Smooth muscle cell (in vitro differentiated cells): Measurements from ENCODE around the gene IQCF2. TPM values are rescaled to one million over a fixed set of nuclear protein-coding genes. Genes with fewer than 3 reads are reported as not detected.

Source experiments
- DNase-seq: peaks from one replicate; lab custom pipeline; 2025; ENCODE audit not compliant: unreplicated experiment; lab: John Stamatoyannopoulos, UW
- H2AFZ ChIP-seq: fragments of 200-600 bp; sonication (generic); 2 replicates; pipeline ENCODE4 v1.6.0; 2016; ENCODE audit warnings: antibody characterized with exemption, low read depth, mild to moderate bottlenecking
- H3F3A ChIP-seq: fragments of 200-600 bp; sonication (generic); 2 replicates; pipeline ENCODE4 v1.6.0; 2017; ENCODE audit warnings: antibody characterized with exemption, low read depth
- H3K27ac ChIP-seq: fragments of 200-600 bp; sonication (generic); 2 replicates; pipeline ENCODE4 v1.5.1; 2016; ENCODE audit warnings: low read depth, mild to moderate bottlenecking
- H3K27me3 ChIP-seq: fragments of 200-600 bp; sonication (generic); 2 replicates; pipeline ENCODE4 v1.6.1; 2016; ENCODE audit warnings: low read depth, mild to moderate bottlenecking
- H3K36me3 ChIP-seq: fragments of 200-600 bp; sonication (generic); 2 replicates; pipeline ENCODE4 v1.5.1; 2016; ENCODE audit warnings: low read depth
- H3K4me1 ChIP-seq: fragments of 200-600 bp; sonication (generic); 2 replicates; pipeline ENCODE4 v1.5.1; 2016; ENCODE audit warnings: low read depth
- H3K4me2 ChIP-seq: fragments of 200-600 bp; sonication (generic); 2 replicates; pipeline ENCODE4 v1.6.0; 2016; ENCODE audit warnings: mild to moderate bottlenecking
- H3K4me3 ChIP-seq: fragments of 200-600 bp; sonication (generic); 2 replicates; pipeline ENCODE4 v1.5.1; 2016; ENCODE audit warnings: mild to moderate bottlenecking
- H3K79me2 ChIP-seq: fragments of 200-600 bp; sonication (generic); 2 replicates; pipeline ENCODE4 v1.6.0; 2016; ENCODE audit warnings: low read depth, mild to moderate bottlenecking
- H3K9ac ChIP-seq: fragments of 200-600 bp; sonication (generic); 2 replicates; pipeline ENCODE4 v1.6.0; 2016; ENCODE audit warnings: low read depth
- H3K9me3 ChIP-seq: fragments of 200-600 bp; sonication (generic); replicated peaks from 2 replicates; pipeline ENCODE4 v1.5.1; 2016; ENCODE audit warnings: low read depth
- H4K20me1 ChIP-seq: fragments of 200-600 bp; sonication (generic); 2 replicates; pipeline ENCODE4 v1.6.0; 2016; ENCODE audit warnings: low read depth
- WGBS: methylation state at CpG from one replicate; pipeline ENCODE4 v1.1.7; 2016; ENCODE audit warnings: low lambda C conversion rate; 5-methylcytosine and 5-hydroxymethylcytosine counted together
- polyA plus RNA-seq: library from polyadenylated mRNA; unstranded; fragments of >200 nt; fragmentation: Nextera tagmentation; extraction: Ambion mirVana; gene quantifications from 2 replicates; pipeline ENCODE4 v1.2.1, GENCODE V29; 2016
- total RNA-seq: library from RNA; depleted of rRNA; stranded (reverse); fragments of >200 nt; gene quantifications from 2 replicates; pipeline ENCODE4 v1.2.3, GENCODE V29; 2014
- TF ChIP-seq, protein P1 (sequence below): fragments of 200-600 bp; sonication (generic); IDR thresholded peaks from 2 replicates; pipeline ENCODE4 v1.5.1; 2017; ENCODE audit warnings: borderline replicate concordance, mild to moderate bottlenecking, antibody characterized with exemption; ENCODE audit not compliant: insufficient read depth, poor library complexity, severe bottlenecking

IQCF2 gene
- total and polyA plus RNA-seq, 2 experiments from 2014 or later: not detected

DNA sequence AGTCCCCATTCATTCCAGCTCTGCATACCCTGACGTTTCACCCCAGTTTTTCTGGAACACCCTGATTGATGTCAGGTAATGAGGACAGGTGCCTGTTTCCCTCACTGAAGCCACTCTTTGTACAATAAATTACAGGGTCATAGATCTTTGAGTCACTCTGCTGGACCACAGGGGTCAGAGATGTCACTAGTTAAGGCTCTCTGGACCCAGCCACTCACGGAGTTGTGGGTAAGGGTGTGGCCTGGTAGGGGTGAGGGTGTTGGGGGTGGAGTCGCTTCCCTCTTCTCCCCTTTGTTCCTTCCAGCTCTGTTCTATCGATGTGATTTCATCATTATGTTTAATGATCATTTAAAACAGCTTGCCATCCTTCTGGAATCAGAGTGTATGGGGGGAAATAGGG is 13.5 kb downstream of the IQCF2 start:
- Histone ChIP-seq H3K36me3 (no peaks in the 10 kb centered on the region), H3K4me2 (no peak overlapping the region), H3K4me1 (no peaks in the 10 kb centered on the region), H3K4me3 (no peak overlapping the region), H3K9me3 (no peaks in the 10 kb centered on the region), H3K9ac (no peak overlapping the region), H2AFZ (no peak overlapping the region), H3K27ac (no peak overlapping the region), H4K20me1 (no peaks in the 10 kb centered on the region), H3K27me3 (no peaks in the 10 kb centered on the region), H3F3A (no peaks in the 10 kb centered on the region), H3K79me2 (no peaks in the 10 kb centered on the region)
- TF ChIP-seq, protein P1, sequence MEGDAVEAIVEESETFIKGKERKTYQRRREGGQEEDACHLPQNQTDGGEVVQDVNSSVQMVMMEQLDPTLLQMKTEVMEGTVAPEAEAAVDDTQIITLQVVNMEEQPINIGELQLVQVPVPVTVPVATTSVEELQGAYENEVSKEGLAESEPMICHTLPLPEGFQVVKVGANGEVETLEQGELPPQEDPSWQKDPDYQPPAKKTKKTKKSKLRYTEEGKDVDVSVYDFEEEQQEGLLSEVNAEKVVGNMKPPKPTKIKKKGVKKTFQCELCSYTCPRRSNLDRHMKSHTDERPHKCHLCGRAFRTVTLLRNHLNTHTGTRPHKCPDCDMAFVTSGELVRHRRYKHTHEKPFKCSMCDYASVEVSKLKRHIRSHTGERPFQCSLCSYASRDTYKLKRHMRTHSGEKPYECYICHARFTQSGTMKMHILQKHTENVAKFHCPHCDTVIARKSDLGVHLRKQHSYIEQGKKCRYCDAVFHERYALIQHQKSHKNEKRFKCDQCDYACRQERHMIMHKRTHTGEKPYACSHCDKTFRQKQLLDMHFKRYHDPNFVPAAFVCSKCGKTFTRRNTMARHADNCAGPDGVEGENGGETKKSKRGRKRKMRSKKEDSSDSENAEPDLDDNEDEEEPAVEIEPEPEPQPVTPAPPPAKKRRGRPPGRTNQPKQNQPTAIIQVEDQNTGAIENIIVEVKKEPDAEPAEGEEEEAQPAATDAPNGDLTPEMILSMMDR: no peak
- no peak for DNase-seq
- WGBS: 74% methylated on average over 4 of the region's 4 CpGs

DNA sequence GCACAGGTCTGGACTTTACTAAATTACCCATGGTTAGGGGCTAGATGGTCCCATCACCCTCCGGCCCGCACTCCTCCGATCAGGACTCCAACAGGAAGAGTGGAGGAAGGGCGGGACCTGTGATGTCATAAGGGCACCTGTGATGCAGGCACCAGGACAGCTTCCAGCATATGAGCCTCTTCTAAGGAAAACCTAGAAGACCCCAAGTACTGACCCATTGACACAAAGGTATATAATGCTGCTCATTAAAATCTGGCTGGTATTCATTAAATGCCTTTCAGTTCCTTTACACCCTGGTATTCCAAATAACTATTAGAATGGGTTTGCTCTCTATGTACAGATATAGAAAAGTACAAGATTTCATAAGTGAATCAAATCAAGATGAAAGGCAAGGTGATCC is 14.1 kb downstream of the IQCF2 start, which contains the start of gene IQCF5:
IQCF5 (minus strand) TSS at position 101 of the 400 bp plus-strand sequence; CDS start at position 31, 70 bp downstream.
- DNase-seq: no peak
- Histone ChIP-seq H3K27me3 (no peaks in the 10 kb centered on the region), H3F3A (no peaks in the 10 kb centered on the region), H3K4me1 (no peaks in the 10 kb centered on the region), H3K79me2 (no peaks in the 10 kb centered on the region), H3K27ac (no peak within 1 kb of the TSS), H3K9me3 (no peaks in the 10 kb centered on the region), H3K36me3 (no peaks in the 10 kb centered on the region), H3K4me2 (no peak within 1 kb of the TSS), H3K4me3 (no peak within 1 kb of the TSS), H4K20me1 (no peaks in the 10 kb centered on the region), H3K9ac (no peak within 1 kb of the TSS), H2AFZ (no peak within 1 kb of the TSS)
- TF ChIP-seq, protein P1: no peak
- 91% methylated on average over 4 of the region's 4 CpGs for WGBS

DNA sequence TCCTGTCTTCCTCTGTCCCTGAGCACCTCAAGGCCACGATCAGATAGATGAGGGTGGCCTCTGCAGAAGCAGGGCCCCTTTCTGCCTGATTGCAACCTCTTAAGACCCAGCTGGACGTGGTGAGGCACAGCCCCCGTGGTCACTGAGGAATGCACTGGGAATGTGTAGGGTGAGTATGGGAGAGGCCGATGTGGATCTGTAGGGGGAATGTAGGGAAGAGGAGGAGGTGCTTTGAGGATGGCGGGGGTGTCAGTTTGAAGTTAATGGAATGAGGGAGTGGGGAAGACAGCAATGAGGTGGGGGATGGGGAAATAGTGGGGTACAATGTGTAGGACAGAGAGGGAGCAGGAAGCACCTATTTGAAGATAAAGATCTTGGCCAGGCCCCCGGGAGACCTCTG is 14.8 kb downstream of the IQCF2 start:
- H3K4me3 ChIP-seq: no peak overlapping the region
- no peaks in the 10 kb centered on the region for H3F3A ChIP-seq
- H4K20me1 ChIP-seq: no peaks in the 10 kb centered on the region
- no peak for DNase-seq
- no peaks in the 10 kb centered on the region for H3K36me3 ChIP-seq
- H3K9ac ChIP-seq: no peak overlapping the region
- no peaks in the 10 kb centered on the region for H3K27me3 ChIP-seq
- no peak overlapping the region for H3K27ac ChIP-seq
- no peaks in the 10 kb centered on the region for H3K79me2 ChIP-seq
- TF ChIP-seq, protein P1: no peak
- no peak overlapping the region for H3K4me2 ChIP-seq
- no peaks in the 10 kb centered on the region for H3K4me1 ChIP-seq
- WGBS: 59% methylated on average over 6 of the region's 6 CpGs
- no peak overlapping the region for H2AFZ ChIP-seq
- no peaks in the 10 kb centered on the region for H3K9me3 ChIP-seq

DNA sequence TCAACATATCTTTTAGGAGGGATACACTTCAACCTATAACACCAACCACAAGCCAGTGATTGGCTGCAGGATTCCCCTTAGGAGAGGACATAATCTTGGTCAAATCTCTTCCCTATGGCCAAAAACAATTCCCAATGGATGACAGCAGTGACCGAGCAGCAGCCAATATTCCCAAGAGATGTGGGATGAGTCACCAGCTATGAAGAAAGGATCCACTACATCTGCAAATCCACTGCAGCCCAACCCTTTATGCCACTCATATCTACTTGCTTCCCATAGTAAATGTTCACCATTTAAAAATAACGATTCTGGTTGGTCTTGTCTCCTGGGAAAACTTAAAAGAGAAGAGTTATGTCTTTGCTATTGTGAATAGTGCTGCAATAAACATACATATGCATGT is 18.5 kb downstream of the IQCF2 start:
- no peaks in the 10 kb centered on the region for H3K36me3 ChIP-seq
- H3K9me3 ChIP-seq: no peaks in the 10 kb centered on the region
- TF ChIP-seq, protein P1: no peak
- H3K4me2 ChIP-seq: no peak overlapping the region
- no peak for DNase-seq
- H3K79me2 ChIP-seq: no peaks in the 10 kb centered on the region
- no peaks in the 10 kb centered on the region for H3K4me1 ChIP-seq
- no peaks in the 10 kb centered on the region for H4K20me1 ChIP-seq
- no peaks in the 10 kb centered on the region for H3F3A ChIP-seq
- H3K9ac ChIP-seq: no peak overlapping the region
- no peak overlapping the region for H2AFZ ChIP-seq
- H3K27ac ChIP-seq: no peak overlapping the region
- no peak overlapping the region for H3K4me3 ChIP-seq
- H3K27me3 ChIP-seq: no peaks in the 10 kb centered on the region
- 86% methylated on average over 2 of the region's 2 CpGs for WGBS
